Stimulated activated CD8-positive, alpha-beta memory T cell treated with anti-CD3 and anti-CD28 coated beads, Interleukin-2, amount 100 ng/mL, for 1 hour (primary cell): ENCODE measurements around the gene MSH4.
"Not testable (repeated sequence)": the region's sequence is repeated elsewhere in the genome, so short reads cannot be mapped to it uniquely, and the experiment has no call there.

Source experiments
- DNase-seq, 2 donors: peaks; one replicate each; pipeline ENCODE4 v3.0.0-alpha.2; 2020; ENCODE audit warnings: low read depth in 2 of 2

Gene MSH4

DNA sequence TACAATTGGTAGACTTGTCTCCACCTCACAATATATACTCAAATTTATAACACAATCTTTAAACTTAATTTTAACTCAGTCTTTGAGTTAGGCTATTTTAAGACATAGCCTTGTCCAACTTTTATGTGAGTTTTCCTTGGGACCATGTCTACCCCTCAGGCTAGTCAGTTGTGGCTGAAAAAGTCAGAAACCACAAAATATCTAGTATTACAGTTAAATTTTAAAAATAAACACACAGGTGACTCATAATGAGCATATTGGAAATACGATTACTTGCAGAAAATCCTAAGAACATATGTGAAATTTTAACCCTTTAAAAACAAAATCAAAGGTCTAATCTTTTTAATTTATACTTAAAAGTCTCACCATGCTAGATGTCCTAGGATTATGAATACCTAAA is 140.4 kb downstream of the MSH4 start:
- DNase-seq, result no peak

DNA sequence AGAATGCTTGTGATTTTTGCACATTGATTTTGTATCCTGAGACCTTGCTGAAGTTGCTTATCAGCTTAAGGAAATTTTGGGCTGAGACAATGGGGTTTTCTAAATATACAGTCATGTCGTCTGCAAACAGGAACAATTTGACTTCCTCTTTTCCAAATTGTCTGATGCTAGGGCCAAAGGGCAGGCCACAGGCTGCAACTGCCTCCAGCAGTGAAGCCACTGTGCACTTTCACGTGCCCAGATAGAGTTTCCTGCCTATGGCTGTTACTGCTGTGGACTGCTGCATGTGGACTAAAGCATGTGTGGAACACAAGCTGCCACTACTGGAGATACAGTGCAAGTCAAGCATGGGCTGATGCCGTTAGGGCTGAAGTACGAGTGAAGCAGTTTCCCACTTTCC is 146.4 kb downstream of the MSH4 start:
- DNase-seq, result not testable (repeated sequence)

DNA sequence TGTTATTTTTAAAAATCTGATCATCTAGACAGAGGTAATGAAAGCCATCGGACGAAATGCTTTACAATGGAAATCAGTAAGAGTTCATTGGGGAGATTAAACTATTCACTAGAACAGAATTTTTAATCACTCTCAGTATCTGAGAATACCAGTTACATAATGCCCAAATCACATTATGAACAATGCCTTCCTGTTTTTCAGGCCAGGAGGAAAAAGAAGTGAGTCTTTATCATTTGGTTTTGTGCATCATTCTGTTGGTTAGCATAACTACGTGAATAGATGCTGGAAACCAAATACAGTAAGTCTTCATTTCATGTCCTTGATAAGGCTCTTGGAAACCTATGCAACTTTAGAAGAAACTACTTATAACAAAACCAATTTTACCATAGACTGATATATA is 153.5 kb downstream of the MSH4 start:
- no peak for DNase-seq

DNA sequence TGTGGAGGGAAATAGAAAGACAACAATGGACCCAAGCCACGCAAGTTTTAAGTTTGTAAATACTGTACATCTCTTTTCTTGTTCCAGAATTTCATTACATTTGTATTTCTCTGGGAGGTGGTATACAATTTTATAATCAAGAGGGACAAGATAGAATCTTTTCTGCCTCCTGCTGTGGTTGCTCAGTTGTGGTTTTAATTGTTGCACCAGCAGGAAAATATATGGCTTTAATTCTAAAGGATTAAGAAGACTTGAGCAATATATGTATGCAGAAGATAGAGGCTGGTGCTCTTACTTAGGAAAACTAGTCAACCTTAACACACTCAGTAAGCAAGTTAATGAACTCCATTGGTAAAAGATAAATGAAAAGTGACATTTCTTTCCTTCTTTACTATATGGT is 155.3 kb downstream of the MSH4 start:
- DNase-seq, result no peak

DNA sequence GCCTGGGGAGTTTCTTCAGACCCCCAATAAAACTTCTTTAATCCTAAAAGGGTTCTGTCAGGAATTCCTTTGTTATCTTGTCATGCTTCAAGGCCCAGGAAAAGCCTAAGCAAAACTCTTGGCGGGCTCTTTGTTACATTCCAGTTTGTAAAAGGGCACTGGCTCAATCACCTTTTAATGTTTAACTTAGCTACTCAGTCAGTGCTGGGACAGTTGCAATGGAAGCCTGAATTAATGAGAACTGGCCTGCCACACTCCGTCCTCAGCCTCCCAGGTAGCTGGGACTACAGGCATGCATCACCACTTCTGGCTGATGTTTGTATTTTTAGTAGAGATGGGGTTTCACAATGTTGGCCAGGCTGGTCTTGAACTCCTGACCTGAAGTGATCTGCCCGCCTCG is 156.8 kb downstream of the MSH4 start:
- DNase-seq, result no peak

DNA sequence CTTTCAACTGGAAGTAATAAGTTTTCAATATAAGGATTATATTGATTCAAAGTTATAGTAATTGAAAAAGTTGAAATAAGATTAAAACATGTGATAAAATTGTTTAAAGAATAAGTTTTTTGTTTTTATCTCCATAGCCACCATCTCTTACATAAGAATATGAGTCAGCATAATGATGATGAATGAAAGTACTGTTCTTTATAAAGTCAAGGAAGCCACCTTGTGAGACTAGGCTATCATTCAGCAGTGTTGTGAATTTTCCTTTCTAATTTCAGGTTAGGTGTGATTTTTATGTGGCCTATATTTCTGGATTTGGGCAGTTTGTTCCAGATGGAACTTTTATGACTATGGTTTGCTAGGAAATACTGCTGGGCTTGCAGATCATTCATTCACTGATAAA is 157.9 kb downstream of the MSH4 start:
- DNase-seq, result no peak
